Endothelial cell of umbilical vein (primary cell): Measurements from ENCODE around the gene POLR2L. TPM values are rescaled to one million over a fixed set of nuclear protein-coding genes. Genes with fewer than 3 reads are reported as not detected.

Experiments used
- BruUV-seq: library from RNA; stranded (reverse); fragments of 400-500 nt; replicated peaks from 2 replicates; lab custom pipeline; 2021; lab: Mats Ljungman, UMichigan
- CTCF ChIA-PET: fragments of 300-600, 350-600 bp; sonication (Branson Sonifier 250); formaldehyde crosslinking; loops from one replicate; lab custom pipeline; 2021; ENCODE audit warnings: antibody characterized with exemption, inconsistent platforms; lab: Charles Lee
- POLR2A ChIA-PET: fragments of 300-600, 350-600 bp; sonication (Branson Sonifier 250); formaldehyde crosslinking; loops from one replicate; lab custom pipeline; 2021; ENCODE audit warnings: antibody characterized with exemption, inconsistent platforms; lab: Charles Lee
- DNase-seq: peaks from one replicate; pipeline ENCODE4 v3.0.0-alpha.2; 2011; ENCODE audit warnings: low read depth, low spot score
- FAIRE-seq: peaks from 2 replicates; lab custom pipeline; 2011; peaks lifted over from hg19 to GRCh38; lab: Jason Lieb, UNC
- H2AFZ ChIP-seq: 2 replicates; pipeline ENCODE4 v1.6.0; 2012; ENCODE audit warnings: low read depth, low read length, control low read depth, inconsistent platforms
- H3K27ac ChIP-seq: 2 replicates; pipeline ENCODE4 v1.5.1; 2011; ENCODE audit warnings: low read depth, mild to moderate bottlenecking, control low read depth, low read length, moderate library complexity; ENCODE audit not compliant: insufficient read depth
- H3K27me3 ChIP-seq, 2 experiments: 2 replicates each; pipeline versions ENCODE4 v1.6.0 to v1.6.1; 2011; ENCODE audit warnings: low read length in 2 of 2, mixed read lengths in 1 of 2; ENCODE audit not compliant: control insufficient read depth in 2 of 2, insufficient read depth in 2 of 2
- H3K36me3 ChIP-seq, 2 experiments: 2 replicates in 1 of 2; 3 replicates in 1 of 2; pipeline ENCODE4 v1.5.1; 2011; ENCODE audit warnings: low read length in 2 of 2, mild to moderate bottlenecking in 1 of 2, moderate library complexity in 1 of 2; ENCODE audit not compliant: control insufficient read depth in 2 of 2, insufficient read depth in 2 of 2; ENCODE audit errors: extremely low read depth in 1 of 2
- H3K4me1 ChIP-seq: 3 replicates; pipeline ENCODE4 v1.5.1; 2011; ENCODE audit warnings: mild to moderate bottlenecking, low read length; ENCODE audit not compliant: control insufficient read depth, insufficient read depth; ENCODE audit errors: extremely low read depth
- H3K4me2 ChIP-seq: 2 replicates; pipeline ENCODE4 v1.6.1; 2011; ENCODE audit warnings: low read length, control low read depth, mixed read lengths; ENCODE audit not compliant: insufficient read depth
- H3K4me3 ChIP-seq, 3 experiments: fragments of 200-600 bp in 1 of 3; sonication (generic), shearing (Covaris generic) in 1 of 3; replicated peaks in 1 of 3; 2 replicates each; pipeline ENCODE4 v1.5.1; 2011 to 2016; ENCODE audit warnings: control low read depth in 3 of 3, low read length in 3 of 3, mild to moderate bottlenecking in 2 of 3, inconsistent platforms in 1 of 3, low read depth in 1 of 3, moderate library complexity in 1 of 3; ENCODE audit not compliant: insufficient read depth in 1 of 3
- H3K79me2 ChIP-seq: 2 replicates; pipeline ENCODE4 v1.6.0; 2012; ENCODE audit warnings: low read length, inconsistent platforms; ENCODE audit not compliant: control insufficient read depth, insufficient read depth
- H3K9ac ChIP-seq: replicated peaks from 2 replicates; pipeline ENCODE3; 2011; ENCODE audit warnings: low read length, control low read depth; ENCODE audit not compliant: insufficient read depth; ENCODE audit errors: extremely low read depth
- H3K9me1 ChIP-seq: replicated peaks from 3 replicates; pipeline ENCODE4 v1.6.0; 2011; ENCODE audit warnings: mild to moderate bottlenecking, low read length; ENCODE audit not compliant: control insufficient read depth, insufficient read depth; ENCODE audit errors: extremely low read depth
- H3K9me3 ChIP-seq: replicated peaks from 2 replicates; pipeline ENCODE4 v1.5.1; 2012; ENCODE audit warnings: low read length, inconsistent platforms; ENCODE audit not compliant: control insufficient read depth, insufficient read depth
- H4K20me1 ChIP-seq: replicated peaks from 2 replicates; pipeline ENCODE3; 2011; ENCODE audit warnings: mild to moderate bottlenecking, low read length; ENCODE audit not compliant: control insufficient read depth, insufficient read depth; ENCODE audit errors: extremely low read depth
- EZH2 ChIP-seq: IDR thresholded peaks from 2 replicates; pipeline ENCODE4 v1.6.1; 2012; ENCODE audit warnings: borderline replicate concordance, low read depth, mild to moderate bottlenecking, moderate library complexity, low read length, inconsistent platforms; ENCODE audit not compliant: severe bottlenecking
- FOS ChIP-seq: IDR thresholded peaks from 2 replicates; pipeline ENCODE4 v1.6.1; 2011; ENCODE audit warnings: mild to moderate bottlenecking, low read length, moderate library complexity, borderline replicate concordance; ENCODE audit not compliant: insufficient read depth
- GATA2 ChIP-seq: IDR thresholded peaks from 2 replicates; pipeline ENCODE4 v1.7.0; 2011; ENCODE audit warnings: low read depth, mild to moderate bottlenecking, moderate library complexity, mixed read lengths, low read length; ENCODE audit not compliant: insufficient read length, insufficient read depth
- JUN ChIP-seq: IDR thresholded peaks from 2 replicates; pipeline ENCODE4 v1.6.1; 2011; ENCODE audit warnings: borderline replicate concordance, low read depth; ENCODE audit not compliant: insufficient read length, insufficient read depth
- MYC ChIP-seq: IDR thresholded peaks from one replicate; pipeline ENCODE4 v1.6.1; 2011; ENCODE audit warnings: mild to moderate bottlenecking, low read depth, low read length
- POLR2A ChIP-seq: IDR thresholded peaks from 2 replicates; pipeline ENCODE4 v1.6.1; 2012; ENCODE audit warnings: low read depth, mild to moderate bottlenecking, control low read depth, low read length
- dilution Hi-C: fragments of 300-500 bp; cut with MboI; formaldehyde crosslinking; loops from one replicate; pipeline ENCODE4 v1.15.0; 2019; ENCODE audit warnings: low sequenced_read_pairs; ENCODE audit not compliant: extremely low pct_ligation_motif_present
- intact Hi-C: fragments of 100-400 bp; cut with micrococcal nuclease; formaldehyde crosslinking; loops from one replicate; pipeline ENCODE4 v1.10.0; 2022
- polyA plus RNA-seq, 4 experiments: library from polyadenylated mRNA; depleted of rRNA in 3 of 4; stranded (reverse) in 3 of 4; unstranded in 1 of 4; fragments of >200 nt; gene quantifications; 2 replicates each; pipeline versions ENCODE4 v1.2.1 to v1.2.3, GENCODE V29; 2011 to 2012; ENCODE audit warnings: missing spikeins in 1 of 4
- total RNA-seq: library from RNA; stranded (reverse); gene quantifications from 2 replicates; pipeline ENCODE4 v1.2.3, GENCODE V29; 2021
- TF ChIP-seq, protein P1 (sequence below), 2 donors: IDR thresholded peaks; 1 replicate in 1 of 2; 2 replicates in 1 of 2; pipeline ENCODE4 v1.5.1; 2011; ENCODE audit warnings: low read length in 2 of 2, mild to moderate bottlenecking in 2 of 2, moderate library complexity in 2 of 2, control low read depth in 1 of 2, inconsistent platforms in 1 of 2, low read depth in 1 of 2; ENCODE audit not compliant: insufficient read depth in 1 of 2; ENCODE audit errors: extremely low read depth in 1 of 2

POLR2L gene
- total and polyA plus RNA-seq, 2 donors (not counting 3 experiments of a cell fraction or from before 2014, with no cell fraction given): 146 to 259 TPM

- DNase-seq: no peak
Observed at GRCh38 chr11:873706-874105, 31.4 kb upstream of the POLR2L start.

GRCh38 chr11:872799-873198 is 30.5 kb upstream of the POLR2L start:
- intact Hi-C loops: no loop called here
- Histone ChIP-seq H3K27ac (no peak overlapping the region), H2AFZ (no peak overlapping the region), H3K9ac (no peak overlapping the region), H3K4me3 (no peak overlapping the region), H3K9me1 (no peaks in the 10 kb centered on the region), H3K27me3 (no peaks in the 10 kb centered on the region), H4K20me1 (no peaks in the 10 kb centered on the region), H3K4me1 (no peaks in the 10 kb centered on the region), H3K36me3 (no peaks in the 10 kb centered on the region), H3K79me2 (no peaks in the 10 kb centered on the region), H3K4me2 (no peak overlapping the region), H3K9me3 (no peaks in the 10 kb centered on the region)
- ChIA-PET CTCF (interaction anchor here (1.5 kb wide), 1 partner anchor 178 kb away, joined by 3 read pairs; no protein-coding TSS in a partner anchor), POLR2A (no interaction called here)
- DNase-seq (no peak), FAIRE-seq (no peak)
- no TSS peak for BruUV-seq
- no peak for TF ChIP-seq GATA2
- TF ChIP-seq FOS: no peak
- no peak for TF ChIP-seq MYC
- dilution Hi-C loops: no loop called here

More at GRCh38 chr11:873706-874105, 31.4 kb upstream of the POLR2L start:
- Histone ChIP-seq H3K4me2 (no peak overlapping the region), H3K27me3 (no peaks in the 10 kb centered on the region), H3K36me3 (no peaks in the 10 kb centered on the region), H3K27ac (no peak overlapping the region), H3K4me3 (no peak overlapping the region), H3K9me1 (no peaks in the 10 kb centered on the region), H2AFZ (no peak overlapping the region), H3K9me3 (no peaks in the 10 kb centered on the region), H3K4me1 (no peaks in the 10 kb centered on the region), H3K79me2 (no peaks in the 10 kb centered on the region), H4K20me1 (no peaks in the 10 kb centered on the region), H3K9ac (no peak overlapping the region)
- intact Hi-C loops (no loop called here), dilution Hi-C loops (no loop called here)
- ChIA-PET POLR2A (no interaction called here), CTCF (interaction anchor here (1.4 kb wide), 1 partner anchor 177 kb away, joined by 3 read pairs; no protein-coding TSS in a partner anchor)
- TF ChIP-seq FOS: no peak
- TF ChIP-seq POLR2A: no peak
- TF ChIP-seq EZH2: no peak
- TF ChIP-seq GATA2: no peak
- TF ChIP-seq, protein P1, sequence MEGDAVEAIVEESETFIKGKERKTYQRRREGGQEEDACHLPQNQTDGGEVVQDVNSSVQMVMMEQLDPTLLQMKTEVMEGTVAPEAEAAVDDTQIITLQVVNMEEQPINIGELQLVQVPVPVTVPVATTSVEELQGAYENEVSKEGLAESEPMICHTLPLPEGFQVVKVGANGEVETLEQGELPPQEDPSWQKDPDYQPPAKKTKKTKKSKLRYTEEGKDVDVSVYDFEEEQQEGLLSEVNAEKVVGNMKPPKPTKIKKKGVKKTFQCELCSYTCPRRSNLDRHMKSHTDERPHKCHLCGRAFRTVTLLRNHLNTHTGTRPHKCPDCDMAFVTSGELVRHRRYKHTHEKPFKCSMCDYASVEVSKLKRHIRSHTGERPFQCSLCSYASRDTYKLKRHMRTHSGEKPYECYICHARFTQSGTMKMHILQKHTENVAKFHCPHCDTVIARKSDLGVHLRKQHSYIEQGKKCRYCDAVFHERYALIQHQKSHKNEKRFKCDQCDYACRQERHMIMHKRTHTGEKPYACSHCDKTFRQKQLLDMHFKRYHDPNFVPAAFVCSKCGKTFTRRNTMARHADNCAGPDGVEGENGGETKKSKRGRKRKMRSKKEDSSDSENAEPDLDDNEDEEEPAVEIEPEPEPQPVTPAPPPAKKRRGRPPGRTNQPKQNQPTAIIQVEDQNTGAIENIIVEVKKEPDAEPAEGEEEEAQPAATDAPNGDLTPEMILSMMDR (IDR thresholded peaks at IDR 0.05; ENCODE audit: extremely low read depth in 1 of 2, insufficient read depth in 1 of 2, low read depth in 1 of 2, low read length in 2 of 2): no peak
- TF ChIP-seq JUN: no peak
- no peak for TF ChIP-seq MYC
- BruUV-seq: no TSS peak
- FAIRE-seq: no peak
